HL-60/S4 (cell line): Measurements from ENCODE around the gene DOCK11.
"Not testable (repeated sequence)": the region's sequence is repeated elsewhere in the genome, so short reads cannot be mapped to it uniquely, and the experiment has no call there.

Experiments
- in situ Hi-C: fragments of 300-500 bp; cut with MboI; formaldehyde crosslinking; loops from 2 replicates; pipeline ENCODE4 v1.14.3; 2022; ENCODE audit warnings: low sequenced_read_pairs

Gene DOCK11

DNA sequence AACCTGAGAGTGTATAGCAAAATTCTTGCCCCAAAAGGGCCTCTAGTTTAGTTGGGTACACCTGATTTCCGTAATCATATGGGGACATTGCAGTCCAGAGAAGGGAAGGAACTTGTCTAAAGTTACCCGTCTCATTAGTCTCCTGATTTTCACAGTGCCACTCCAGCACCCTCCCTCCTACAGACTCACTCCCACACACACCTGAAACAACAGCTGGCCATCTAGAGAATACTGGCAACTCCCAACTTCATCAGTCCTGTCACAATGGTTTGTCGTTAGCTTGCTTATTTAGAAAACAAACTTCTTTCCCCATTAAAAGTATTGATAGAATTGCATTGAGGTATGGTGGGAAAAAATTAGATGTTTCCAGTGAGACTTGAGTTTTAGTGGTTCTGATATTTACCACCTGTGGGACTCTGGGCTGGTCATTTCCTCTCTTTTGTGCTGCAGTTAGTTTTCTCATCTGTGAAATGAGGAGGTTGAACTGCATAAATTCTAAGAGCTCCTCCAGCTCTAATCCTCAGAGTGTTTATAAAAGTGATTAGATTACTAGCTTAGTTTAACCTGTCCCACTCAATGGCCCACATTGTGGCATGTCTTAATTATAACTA lies 233.5 kb downstream of the DOCK11 start:
- in situ Hi-C loops, result no loop called here

DNA sequence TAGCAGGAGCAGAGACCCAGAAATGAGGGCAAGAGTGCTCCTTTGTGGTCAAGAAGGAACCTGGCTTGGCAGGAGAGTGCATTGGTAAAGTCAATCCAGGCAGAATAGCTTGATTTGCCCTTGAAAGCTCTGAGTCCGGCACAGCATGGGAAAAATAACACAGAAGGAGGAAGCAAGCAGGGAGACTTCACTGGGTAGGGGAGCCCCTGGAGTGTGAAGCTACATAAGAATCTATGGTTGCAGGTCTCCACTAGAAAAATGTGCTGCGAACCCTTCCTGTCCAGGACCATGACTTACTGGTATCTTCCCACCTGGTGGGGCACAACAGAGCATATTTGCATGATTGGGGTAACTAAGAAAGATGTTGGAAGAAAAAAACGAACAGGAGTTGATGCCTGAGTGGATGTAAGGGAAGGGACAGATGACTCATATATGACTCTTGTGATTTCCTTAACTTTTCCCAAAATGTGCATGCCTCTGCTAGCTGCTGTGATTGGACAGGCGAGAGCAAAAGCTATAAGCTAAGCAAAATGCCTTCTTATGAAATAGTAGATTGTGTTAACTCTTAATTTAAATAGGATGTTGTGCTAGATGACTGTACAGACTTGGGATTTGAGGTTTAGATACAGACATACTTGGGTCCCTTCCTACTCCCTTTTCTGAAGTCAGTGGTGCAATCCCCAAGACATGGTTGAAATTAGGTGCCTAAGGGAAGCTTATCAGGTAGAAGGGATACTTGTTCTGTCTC lies 235.1 kb downstream of the DOCK11 start:
- in situ Hi-C loops, result no loop called here

DNA sequence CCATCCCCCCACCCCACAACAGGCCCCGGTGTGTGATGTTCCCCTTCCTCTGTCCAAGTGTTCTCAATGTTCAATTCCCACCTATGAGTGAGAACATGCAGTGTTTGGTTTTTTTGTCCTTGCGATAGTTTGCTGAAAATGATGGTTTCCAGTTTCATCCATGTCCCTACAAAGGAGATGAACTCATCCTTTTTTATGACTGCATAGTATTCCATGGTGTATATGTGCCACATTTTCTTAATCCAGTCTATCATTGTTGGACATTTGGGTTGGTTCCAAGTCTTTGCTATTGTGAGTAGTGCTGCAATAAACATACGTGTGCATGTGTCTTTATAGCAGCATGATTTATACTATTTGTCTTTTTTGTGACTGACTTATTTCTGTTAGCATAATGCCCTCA lies 236.9 kb downstream of the DOCK11 start:
- in situ Hi-C loops, result not testable (repeated sequence)

DNA sequence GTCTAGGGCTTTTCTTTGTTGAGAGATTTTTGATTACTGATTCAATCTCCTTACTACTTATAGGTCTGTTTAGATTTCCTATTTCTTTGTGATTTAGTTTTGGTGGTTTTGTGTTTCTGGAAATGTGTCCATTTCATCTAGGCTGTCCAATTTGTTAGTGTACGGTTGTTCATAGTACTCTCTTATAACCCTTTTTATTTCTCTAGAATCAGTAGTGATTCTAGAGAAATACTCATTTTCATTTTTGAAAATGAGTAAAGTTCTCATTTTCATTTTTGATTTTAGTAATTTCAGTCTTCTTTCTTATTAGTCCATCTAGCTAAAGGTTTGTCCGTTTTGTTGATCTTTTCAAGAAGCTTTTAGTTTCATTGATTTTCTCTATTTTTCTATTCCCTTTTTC lies 239.3 kb downstream of the DOCK11 start:
- in situ Hi-C loops, result no loop called here
